LoVo (cell line): ENCODE measurements around the gene ZSCAN1.

Experiments used
- DNase-seq: peaks from one replicate; pipeline ENCODE4 v3.0.0-alpha.2; 2016; ENCODE audit warnings: low spot score

The ZSCAN1 gene

GRCh38 chr19:58084596-58085347, 50.9 kb downstream of the ZSCAN1 start:
- DNase-seq: no peak

GRCh38 chr19:58085348-58085875, 51.6 kb downstream of the ZSCAN1 start:
- no peak for DNase-seq

DNA sequence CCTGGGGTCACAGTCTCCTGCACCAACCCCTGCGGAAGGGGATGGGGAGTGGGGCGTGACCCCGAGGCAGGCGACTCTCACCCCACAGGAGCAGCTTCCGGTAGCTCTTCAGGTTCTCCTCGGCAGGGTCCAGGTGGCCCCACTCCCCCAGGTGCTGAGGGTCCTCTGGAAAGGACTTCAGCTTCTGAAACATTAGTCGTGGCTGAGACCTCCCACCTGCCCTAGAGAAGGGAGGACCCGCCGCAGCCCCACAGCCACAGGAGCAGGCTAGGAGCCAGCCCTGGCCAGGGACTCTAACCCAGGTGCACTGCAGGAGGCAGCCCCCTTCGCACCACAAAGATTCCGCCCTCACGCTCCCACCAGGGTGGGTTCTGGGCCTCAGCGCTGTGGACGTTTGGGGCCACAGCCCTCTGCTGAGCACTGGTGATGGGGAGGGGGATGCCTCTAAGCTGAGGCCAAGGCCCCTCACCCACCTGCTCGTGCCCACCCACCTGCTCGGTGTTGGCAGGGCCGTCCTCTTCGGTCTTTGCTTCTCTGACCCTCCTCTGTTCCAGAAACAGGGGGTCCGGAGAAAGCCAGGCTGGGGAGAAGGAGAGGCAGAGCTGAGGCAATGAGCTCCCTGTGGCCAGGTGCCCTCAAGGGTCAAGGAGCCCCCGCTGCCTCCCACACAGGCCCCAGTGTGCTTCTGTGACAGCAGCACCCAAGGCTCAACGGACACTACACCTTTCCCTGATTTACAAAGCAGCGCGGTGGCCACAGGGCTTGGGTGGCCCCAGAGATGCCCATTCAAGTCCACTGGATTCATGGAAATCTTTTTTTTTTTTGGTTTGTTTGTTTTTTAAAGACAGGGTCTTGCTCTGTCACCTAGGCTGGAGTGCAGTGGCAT, 53.2 kb downstream of the ZSCAN1 start:
- DNase-seq: no peak

DNA sequence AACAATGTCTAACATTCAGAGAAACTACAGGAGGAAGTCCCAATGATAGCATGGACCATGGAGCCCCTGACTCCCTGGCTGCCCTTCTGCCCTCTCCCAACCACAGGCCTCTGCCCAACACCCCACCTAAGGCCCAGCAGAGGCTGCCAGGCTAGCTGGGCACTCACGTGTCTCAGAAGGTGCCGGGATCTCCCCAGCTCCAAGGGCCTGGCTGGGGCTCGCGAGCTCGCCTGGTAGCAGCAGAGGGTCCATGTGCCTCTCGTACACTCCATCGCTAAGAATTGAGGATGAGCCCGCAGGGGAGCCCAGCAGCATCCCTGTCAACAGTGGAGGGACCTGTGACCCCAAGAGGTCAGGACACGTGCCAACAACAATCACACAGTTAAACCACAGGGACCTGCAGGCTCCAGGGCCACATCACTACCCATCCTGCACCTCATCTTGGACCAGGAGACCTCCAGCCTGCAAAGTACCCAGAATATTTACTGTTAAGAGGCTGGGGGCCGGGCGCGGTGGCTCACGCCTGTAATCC, 54.8 kb downstream of the ZSCAN1 start:
- DNase-seq: no peak

DNA sequence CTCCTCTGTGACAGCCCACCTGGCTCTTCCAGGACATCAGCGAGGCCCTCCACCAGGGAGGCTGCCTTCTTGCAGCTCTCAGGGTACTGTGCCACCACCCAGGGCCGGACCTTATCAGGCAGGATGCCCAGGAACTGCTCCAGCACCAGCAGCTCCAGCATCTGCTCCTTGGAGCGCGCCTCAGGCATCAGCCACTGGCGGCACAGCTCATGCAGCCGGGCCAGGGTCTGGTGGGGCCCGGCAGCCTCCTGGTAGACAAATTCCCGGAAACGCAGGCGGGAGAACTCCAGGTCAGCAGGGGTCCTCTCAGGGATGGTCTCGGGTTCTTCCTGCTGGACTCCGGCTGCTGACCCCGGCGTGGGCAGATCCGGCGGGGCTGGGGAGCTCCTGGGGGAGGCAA, 56.0 kb downstream of the ZSCAN1 start:
- no peak for DNase-seq

GRCh38 chr19:58091251-58091995, 57.6 kb downstream of the ZSCAN1 start:
- no peak for DNase-seq

GRCh38 chr19:58093071-58093470, 59.2 kb downstream of the ZSCAN1 start:
- DNase-seq: no peak

- DNase-seq: no peak
Measured at GRCh38 chr19:58095328-58095727, 61.5 kb downstream of the ZSCAN1 start.

GRCh38 chr19:58096884-58097283, 63.1 kb downstream of the ZSCAN1 start:
- DNase-seq: no peak

DNA sequence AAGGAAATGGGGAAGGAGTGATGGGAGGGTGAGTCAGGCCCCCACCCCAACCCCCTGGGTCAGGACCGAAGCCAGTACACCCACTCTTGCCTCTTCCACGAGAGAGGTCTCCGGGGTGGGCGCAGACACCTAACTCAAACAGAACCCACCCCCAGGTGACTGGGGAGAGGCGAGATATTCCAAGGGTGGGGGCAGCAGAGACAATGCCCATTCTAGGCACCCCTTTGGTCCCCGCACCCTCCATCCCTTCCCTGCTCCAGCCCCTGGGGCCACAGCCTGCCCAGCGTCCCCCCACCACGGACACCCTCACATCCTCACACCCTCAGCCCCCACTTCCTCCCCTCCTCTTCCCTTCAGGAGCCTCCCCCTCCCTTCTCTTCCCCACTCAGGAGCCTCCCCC, 63.5 kb downstream of the ZSCAN1 start:
- no peak for DNase-seq

- no peak for DNase-seq
Measured at GRCh38 chr19:58097781-58098681, 64.2 kb downstream of the ZSCAN1 start, which contains the start of gene ZSCAN18. Gene ZSCAN18 (minus strand): TSS chr19:58098231. CDS start chr19:58090267, 7,964 bp downstream.

- DNase-seq: no peak
Measured at GRCh38 chr19:58098682-58098998, 64.8 kb downstream of the ZSCAN1 start.
